Transverse colon (tissue), 4 donors: Measurements from ENCODE around the gene SERTAD1. TPM values are rescaled to one million over a fixed set of nuclear protein-coding genes. Genes with fewer than 3 reads are reported as not detected.
"Not testable (repeated sequence)": the region's sequence is repeated elsewhere in the genome, so short reads cannot be mapped to it uniquely, and the experiment has no call there.

ENCODE experiments used
- DNase-seq: peaks from one replicate; pipeline ENCODE4 v3.0.0-alpha.2; 2019
- H3K27ac ChIP-seq, 4 donors: fragments of 200-600 bp; sonication (generic); 2 replicates each; pipeline ENCODE4 v1.5.1; 2016 to 2018; ENCODE audit warnings: inconsistent platforms in 4 of 4
- H3K27me3 ChIP-seq: fragments of 200-600 bp; sonication (generic); 2 replicates; pipeline ENCODE4 v1.5.1; 2017; ENCODE audit warnings: inconsistent platforms
- H3K36me3 ChIP-seq, 4 donors: fragments of 200-600 bp; sonication (generic); 2 replicates each; pipeline ENCODE4 v1.5.1; 2017 to 2019; ENCODE audit warnings: inconsistent platforms in 4 of 4
- H3K4me1 ChIP-seq, 4 donors: fragments of 200-600 bp; sonication (generic); 2 replicates each; pipeline ENCODE4 v1.5.1; 2017 to 2020; ENCODE audit warnings: inconsistent platforms in 4 of 4
- H3K4me3 ChIP-seq, 4 donors: fragments of 200-600 bp; sonication (generic); 1 replicate in 1 of 4; 2 replicates in 3 of 4; pipeline versions ENCODE4 v1.5.1 to v1.6.1; 2017 to 2019; ENCODE audit warnings: inconsistent platforms in 4 of 4
- H3K9me3 ChIP-seq, 2 donors: fragments of 200-600 bp; sonication (generic); 2 replicates each; pipeline ENCODE4 v1.5.1; 2017 to 2019; ENCODE audit warnings: inconsistent platforms in 2 of 2
- CTCF ChIP-seq, 5 experiments: fragments of 200-600 bp in 3 of 5; fragments of 450-650 bp in 2 of 5; sonication (generic) in 3 of 5; IDR thresholded peaks; 1 replicate in 2 of 5; 2 replicates in 3 of 5; pipeline ENCODE4 v1.5.1; 2016 to 2017; ENCODE audit warnings: antibody characterized with exemption in 5 of 5, inconsistent platforms in 3 of 5, mild to moderate bottlenecking in 2 of 5, moderate library complexity in 1 of 5
- EP300 ChIP-seq: sonication (generic); formaldehyde crosslinking; IDR thresholded peaks from one replicate; pipeline ENCODE4 v1.6.1; 2017; ENCODE audit warnings: antibody characterized with exemption, low read depth
- POLR2A ChIP-seq: fragments of 450-650 bp; IDR thresholded peaks from one replicate; pipeline ENCODE4 v1.6.1; 2016; ENCODE audit warnings: antibody characterized with exemption, mild to moderate bottlenecking, moderate library complexity
- POLR2AphosphoS5 ChIP-seq, 3 donors: sonication (generic); formaldehyde crosslinking; IDR thresholded peaks; one replicate each; pipeline ENCODE4 v1.6.1; 2016; ENCODE audit warnings: antibody characterized with exemption in 3 of 3
- WGBS, 2 donors: methylation state at CpG; one replicate each; pipeline ENCODE4 v1.1.5; 2018; ENCODE audit warnings: low coverage in 1 of 2; 5-methylcytosine and 5-hydroxymethylcytosine counted together
- in situ Hi-C, 4 donors: fragments of 200-750 bp; cut with MboI; loops; one replicate each; pipeline versions ENCODE4 v1.15.0 to v1.15.1; 2017; ENCODE audit warnings: low sequenced_read_pairs in 3 of 4, low pct_ligation_motif_present in 1 of 4, low pct_unique_long_range_greater_than_20kb in 1 of 4
- intact Hi-C: fragments of 100-400 bp; cut with DNase I; formaldehyde crosslinking; loops from one replicate; pipeline ENCODE4 v1.15.1; 2023; ENCODE audit warnings: low total_unique reads
- total RNA-seq, 4 donors: library from RNA; depleted of rRNA; stranded (reverse); fragments of >200 nt; gene quantifications; one replicate each; pipeline ENCODE4 v1.1.0, GENCODE V29; 2016

SERTAD1 gene
- total RNA-seq, 4 donors from 2014 or later = 2.6 to 30.3 (median 18.4) TPM

- TF ChIP-seq POLR2A (no peak), POLR2AphosphoS5 (IDR thresholded peaks at IDR 0.05) (no peak), EP300 (no peak), CTCF (IDR thresholded peaks at IDR 0.05) (no peak)
- intact Hi-C loops (no loop called here), in situ Hi-C loops (no loop called here)
- H3K9me3 ChIP-seq = no peaks in the 10 kb centered on the region
- no peak overlapping the region for H3K27ac ChIP-seq
- peaks cover 0 to 6% (median 3%) of the 10 kb centered on the region in 4 donors for H3K36me3 ChIP-seq
- H3K27me3 ChIP-seq = no peaks in the 10 kb centered on the region
- WGBS, 2 donors = 89 to 98% methylated on average over 3 to 5 of the region's 5 CpGs
- DNase-seq = no peak
- no peak overlapping the region for H3K4me3 ChIP-seq
- H3K4me1 ChIP-seq = peaks cover 0 to 9% (median 4%) of the 10 kb centered on the region in 4 donors
Observed at GRCh38 chr19:40457048-40457447, 31.3 kb upstream of the SERTAD1 start.

GRCh38 chr19:40453943-40454342, 28.2 kb upstream of the SERTAD1 start:
- DNase-seq, H3K36me3 ChIP-seq, intact Hi-C loops, H3K9me3 ChIP-seq, in situ Hi-C loops, H3K4me3 ChIP-seq, H3K4me1 ChIP-seq, H3K27me3 ChIP-seq, H3K27ac ChIP-seq: not testable (repeated sequence)
- 80 to 91% methylated on average over 1 to 6 of the region's 6 CpGs for WGBS, 2 donors

GRCh38 chr19:40453151-40453735, 27.5 kb upstream of the SERTAD1 start:
- no peak for DNase-seq
- WGBS, 2 donors = 79 to 91% methylated on average over 4 to 5 of the region's 5 CpGs
- in situ Hi-C loops = no loop called here
- Histone ChIP-seq H3K4me3 (no peak overlapping the region), H3K27ac (no peak overlapping the region), H3K9me3 (no peaks in the 10 kb centered on the region), H3K27me3 (no peaks in the 10 kb centered on the region), H3K36me3 (peaks cover 0 to 6% (median 3%) of the 10 kb centered on the region in 4 donors), H3K4me1 (no peaks in the 10 kb centered on the region)
- TF ChIP-seq POLR2AphosphoS5 (IDR thresholded peaks at IDR 0.05) (no peak), POLR2A (no peak), EP300 (no peak), CTCF (IDR thresholded peaks at IDR 0.05) (no peak)
- intact Hi-C loops = no loop called here

- H3K4me1 ChIP-seq = no peaks in the 10 kb centered on the region
- no peaks in the 10 kb centered on the region for H3K27me3 ChIP-seq
- in situ Hi-C loops = no loop called here
- DNase-seq = no peak
- H3K36me3 ChIP-seq = peaks cover 0 to 2% (median 0%) of the 10 kb centered on the region in 4 donors
- no peaks in the 10 kb centered on the region for H3K9me3 ChIP-seq
- 74 to 87% methylated on average over 3 to 5 of the region's 5 CpGs for WGBS, 2 donors
- intact Hi-C loops = no loop called here
- no peak for TF ChIP-seq POLR2AphosphoS5 (IDR thresholded peaks at IDR 0.05)
- TF ChIP-seq POLR2A = no peak
- TF ChIP-seq CTCF (IDR thresholded peaks at IDR 0.05) = no peak
- no peak for TF ChIP-seq EP300
- H3K27ac ChIP-seq = no peak overlapping the region
- no peak overlapping the region for H3K4me3 ChIP-seq
Observed at GRCh38 chr19:40452016-40452415, 26.2 kb upstream of the SERTAD1 start.

- H3K36me3 ChIP-seq = no peaks in the 10 kb centered on the region
- intact Hi-C loops = no loop called here
- H3K27me3 ChIP-seq = no peaks in the 10 kb centered on the region
- H3K9me3 ChIP-seq = no peaks in the 10 kb centered on the region
- peaks cover 0 to 8% (median 1%) of the 10 kb centered on the region in 4 donors for H3K4me1 ChIP-seq
- no peak overlapping the region for H3K4me3 ChIP-seq
- TF ChIP-seq EP300 = no peak
- no peak for TF ChIP-seq CTCF (IDR thresholded peaks at IDR 0.05)
- TF ChIP-seq POLR2A = no peak
- no peak for TF ChIP-seq POLR2AphosphoS5 (IDR thresholded peaks at IDR 0.05)
- DNase-seq = no peak
- 91 to 100% methylated on average over 3 to 4 of the region's 4 CpGs for WGBS, 2 donors
- in situ Hi-C loops = no loop called here
- H3K27ac ChIP-seq = no peak overlapping the region
Observed at GRCh38 chr19:40450664-40451063, 24.9 kb upstream of the SERTAD1 start.
